H9 (cell line): Measurements from ENCODE around the gene ALX3. TPM values are rescaled to one million over a fixed set of nuclear protein-coding genes. Genes with fewer than 3 reads are reported as not detected.

Experiments
- DNase-seq: peaks from one replicate; pipeline ENCODE4 v3.0.0-alpha.2; 2017
- H2AFZ ChIP-seq: one replicate; pipeline ENCODE4 v1.6.1; 2013; ENCODE audit warnings: mild to moderate bottlenecking, low read length, control low read depth, moderate library complexity
- H2AK5ac ChIP-seq: 2 replicates; pipeline ENCODE4 v1.6.1; 2013; ENCODE audit warnings: low read length, control low read depth, mixed read lengths; ENCODE audit not compliant: insufficient read length
- H2BK120ac ChIP-seq: one replicate; pipeline ENCODE4 v1.6.1; 2013; ENCODE audit warnings: low read depth, mild to moderate bottlenecking, low read length, control low read depth, inconsistent platforms; ENCODE audit not compliant: poor library complexity, severe bottlenecking
- H2BK12ac ChIP-seq: 2 replicates; pipeline ENCODE4 v1.6.1; 2013; ENCODE audit warnings: low read length, control low read depth, mixed read lengths, low read depth; ENCODE audit not compliant: insufficient read length
- H2BK15ac ChIP-seq: 2 replicates; pipeline ENCODE4 v1.6.1; 2013; ENCODE audit warnings: low read depth, low read length, control low read depth
- H2BK20ac ChIP-seq: one replicate; pipeline ENCODE4 v1.6.1; 2013; ENCODE audit warnings: low read depth, mild to moderate bottlenecking, low read length, control low read depth, inconsistent platforms; ENCODE audit not compliant: poor library complexity, severe bottlenecking
- H2BK5ac ChIP-seq: 2 replicates; pipeline ENCODE4 v1.6.1; 2013; ENCODE audit warnings: low read length, control low read depth, mixed read lengths; ENCODE audit not compliant: insufficient read length
- H3K14ac ChIP-seq: 2 replicates; pipeline ENCODE4 v1.6.1; 2013; ENCODE audit warnings: low read length, control low read depth; ENCODE audit not compliant: insufficient read depth
- H3K18ac ChIP-seq: 2 replicates; pipeline ENCODE4 v1.6.1; 2013; ENCODE audit warnings: low read depth, mild to moderate bottlenecking, mixed read lengths, low read length, control low read depth; ENCODE audit not compliant: insufficient read length
- H3K23ac ChIP-seq: 2 replicates; pipeline ENCODE4 v1.6.1; 2013; ENCODE audit warnings: low read length, control low read depth, mixed read lengths, low read depth; ENCODE audit not compliant: insufficient read length
- H3K23me2 ChIP-seq: 2 replicates; pipeline ENCODE4 v1.6.1; 2013; ENCODE audit warnings: low read depth, mild to moderate bottlenecking, mixed read lengths, low read length, control low read depth; ENCODE audit not compliant: insufficient read length, poor library complexity, severe bottlenecking
- H3K27ac ChIP-seq: 2 replicates; pipeline ENCODE4 v1.5.1; 2013; ENCODE audit warnings: low read length, control low read depth, mixed read lengths, low read depth; ENCODE audit not compliant: insufficient read length
- H3K27me3 ChIP-seq: 2 replicates; pipeline ENCODE4 v1.6.1; 2013; ENCODE audit warnings: low read length, control low read depth, inconsistent platforms; ENCODE audit not compliant: insufficient read depth
- H3K4ac ChIP-seq: 2 replicates; pipeline ENCODE4 v1.6.1; 2013; ENCODE audit warnings: low read depth, mild to moderate bottlenecking, control low read depth, inconsistent platforms, low read length, moderate library complexity
- H3K4me1 ChIP-seq: 2 replicates; pipeline ENCODE4 v1.6.1; 2013; ENCODE audit warnings: low read length, control low read depth, inconsistent platforms; ENCODE audit not compliant: insufficient read depth
- H3K4me2 ChIP-seq: 2 replicates; pipeline ENCODE4 v1.6.1; 2013; ENCODE audit warnings: low read length, control low read depth, mixed read lengths; ENCODE audit not compliant: insufficient read length, insufficient read depth
- H3K56ac ChIP-seq: 2 replicates; pipeline ENCODE4 v1.6.1; 2013; ENCODE audit warnings: low read depth, mild to moderate bottlenecking, mixed read lengths, low read length, control low read depth; ENCODE audit not compliant: insufficient read length
- H3K79me1 ChIP-seq: 2 replicates; pipeline ENCODE4 v1.6.1; 2013; ENCODE audit warnings: low read depth, mild to moderate bottlenecking, moderate library complexity, low read length, control low read depth, inconsistent platforms; ENCODE audit not compliant: insufficient read depth, poor library complexity, severe bottlenecking
- H3K79me2 ChIP-seq: 2 replicates; pipeline ENCODE4 v1.6.1; 2013; ENCODE audit warnings: low read length, control low read depth, inconsistent platforms; ENCODE audit not compliant: insufficient read depth
- H3K9ac ChIP-seq: 2 replicates; pipeline ENCODE4 v1.6.1; 2013; ENCODE audit warnings: low read length, control low read depth, mixed read lengths; ENCODE audit not compliant: insufficient read length; ENCODE audit errors: extremely low read depth
- H3K9me3 ChIP-seq: one replicate; pipeline ENCODE4 v1.6.1; 2013; ENCODE audit warnings: low read depth, low read length, inconsistent platforms; ENCODE audit not compliant: control insufficient read depth
- H3T11ph ChIP-seq: one replicate; pipeline ENCODE4 v1.6.1; 2013; ENCODE audit warnings: mild to moderate bottlenecking, low read length, control low read depth, inconsistent platforms
- H4K20me1 ChIP-seq: one replicate; pipeline ENCODE4 v1.6.1; 2013; ENCODE audit not compliant: control insufficient read depth, insufficient read length, insufficient read depth
- H4K5ac ChIP-seq: 2 replicates; pipeline ENCODE4 v1.6.1; 2013; ENCODE audit warnings: low read depth, mild to moderate bottlenecking, mixed read lengths, low read length, control low read depth; ENCODE audit not compliant: insufficient read length
- H4K8ac ChIP-seq: replicated peaks from 2 replicates; pipeline ENCODE4 v1.6.1; 2013; ENCODE audit warnings: low read length, control low read depth, mixed read lengths, low read depth; ENCODE audit not compliant: insufficient read length
- H4K91ac ChIP-seq: 2 replicates; pipeline ENCODE4 v1.6.1; 2013; ENCODE audit warnings: low read depth, mild to moderate bottlenecking, moderate library complexity, mixed read lengths, low read length, control low read depth; ENCODE audit not compliant: insufficient read length
- H3K27ac Mint-ChIP-seq, 3 experiments: 2 replicates in 2 of 3; 3 replicates in 1 of 3; pipeline ENCODE4 v1.8.0; 2020 to 2021; ENCODE audit warnings: mixed read lengths in 3 of 3, mild to moderate bottlenecking in 1 of 3, moderate library complexity in 1 of 3
- H3K27me3 Mint-ChIP-seq: 2 replicates; pipeline ENCODE4 v1.8.0; 2021; ENCODE audit warnings: low read depth, mild to moderate bottlenecking, moderate library complexity, mixed read lengths
- H3K36me3 Mint-ChIP-seq, 3 experiments: 2 replicates in 2 of 3; 3 replicates in 1 of 3; pipeline ENCODE4 v1.8.0; 2020 to 2021; ENCODE audit warnings: low read depth in 3 of 3, mixed read lengths in 3 of 3; ENCODE audit not compliant: insufficient read depth in 1 of 3
- H3K4me1 Mint-ChIP-seq, 2 experiments: 2 replicates each; pipeline ENCODE4 v1.8.0; 2020; ENCODE audit warnings: mixed read lengths in 2 of 2
- H3K4me3 Mint-ChIP-seq, 2 experiments: 2 replicates in 1 of 2; 3 replicates in 1 of 2; pipeline ENCODE4 v1.8.0; 2020 to 2021; ENCODE audit warnings: mild to moderate bottlenecking in 2 of 2, mixed read lengths in 2 of 2, moderate library complexity in 1 of 2
- H3K9me3 Mint-ChIP-seq, 2 experiments: 2 replicates in 1 of 2; 3 replicates in 1 of 2; pipeline ENCODE4 v1.8.0; 2020; ENCODE audit warnings: mild to moderate bottlenecking in 2 of 2, mixed read lengths in 2 of 2, moderate library complexity in 1 of 2
- WGBS: extraction: QIAGEN DNeasy Blood & Tissue Kit; methylation state at CpG from one replicate; pipeline ENCODE4 v1.1.7; 2013; ENCODE audit warnings: missing lambda C conversion rate, low lambda C conversion rate, mixed read lengths; ENCODE audit not compliant: insufficient read length; ENCODE audit errors: extremely low coverage; 5-methylcytosine and 5-hydroxymethylcytosine counted together
- total RNA-seq: library from RNA; stranded (reverse); gene quantifications from 2 replicates; pipeline ENCODE4 v1.2.1, GENCODE V29; 2021
- TF ChIP-seq, protein P1 (sequence below): fragments of 200-600 bp; sonication (generic); conservative IDR thresholded peaks from 3 replicates; pipeline ENCODE4 v1.8.0; 2021; ENCODE audit warnings: antibody characterized with exemption, mild to moderate bottlenecking

ALX3 gene
- total RNA-seq, 1 experiment from 2014 or later: not detected

DNA sequence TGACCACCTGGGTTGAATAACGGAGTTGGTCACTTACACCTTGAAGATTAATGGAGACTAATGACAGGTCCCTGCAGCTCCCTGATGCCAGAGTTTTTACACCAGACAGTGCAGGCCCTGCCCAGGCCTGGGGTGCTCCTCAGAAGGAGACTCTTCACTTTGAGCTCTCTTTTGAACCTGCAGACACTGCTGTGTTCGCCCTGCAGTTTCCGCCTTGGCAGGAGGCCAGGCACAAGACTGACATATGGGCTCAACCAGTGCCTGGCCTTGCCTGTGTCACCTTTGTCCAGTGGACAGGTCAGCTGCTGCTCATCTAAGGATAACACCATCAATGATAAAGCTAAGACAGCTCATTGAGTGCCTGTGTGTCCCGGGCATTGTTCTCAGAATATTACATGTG lies 30.8 kb downstream of the ALX3 start:
- TF ChIP-seq, protein P1, sequence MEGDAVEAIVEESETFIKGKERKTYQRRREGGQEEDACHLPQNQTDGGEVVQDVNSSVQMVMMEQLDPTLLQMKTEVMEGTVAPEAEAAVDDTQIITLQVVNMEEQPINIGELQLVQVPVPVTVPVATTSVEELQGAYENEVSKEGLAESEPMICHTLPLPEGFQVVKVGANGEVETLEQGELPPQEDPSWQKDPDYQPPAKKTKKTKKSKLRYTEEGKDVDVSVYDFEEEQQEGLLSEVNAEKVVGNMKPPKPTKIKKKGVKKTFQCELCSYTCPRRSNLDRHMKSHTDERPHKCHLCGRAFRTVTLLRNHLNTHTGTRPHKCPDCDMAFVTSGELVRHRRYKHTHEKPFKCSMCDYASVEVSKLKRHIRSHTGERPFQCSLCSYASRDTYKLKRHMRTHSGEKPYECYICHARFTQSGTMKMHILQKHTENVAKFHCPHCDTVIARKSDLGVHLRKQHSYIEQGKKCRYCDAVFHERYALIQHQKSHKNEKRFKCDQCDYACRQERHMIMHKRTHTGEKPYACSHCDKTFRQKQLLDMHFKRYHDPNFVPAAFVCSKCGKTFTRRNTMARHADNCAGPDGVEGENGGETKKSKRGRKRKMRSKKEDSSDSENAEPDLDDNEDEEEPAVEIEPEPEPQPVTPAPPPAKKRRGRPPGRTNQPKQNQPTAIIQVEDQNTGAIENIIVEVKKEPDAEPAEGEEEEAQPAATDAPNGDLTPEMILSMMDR: no peak
- H4K8ac ChIP-seq: no peak overlapping the region
- peaks cover 6% of the 10 kb centered on the region; the same call in 1 of the 2 replicates for H3K79me2 ChIP-seq
- H3K27ac Mint-ChIP-seq: no peak overlapping the region
- H3K9me3 Mint-ChIP-seq: no peaks in the 10 kb centered on the region
- H4K91ac ChIP-seq: no peak overlapping the region
- H3K4me2 ChIP-seq: no peak overlapping the region
- no peak for DNase-seq
- H2BK5ac ChIP-seq: no peak overlapping the region
- H3K4me1 Mint-ChIP-seq: peaks cover 7 to 12% of the 10 kb centered on the region in 2 experiments
- no peaks in the 10 kb centered on the region for H3K79me1 ChIP-seq
- WGBS: no CpG with 5 or more reads among the region's 4 CpGs
- peaks cover 3% of the 10 kb centered on the region; the same call in 1 of the 2 replicates for H3K4me1 ChIP-seq
- H4K5ac ChIP-seq: no peak overlapping the region
- H2BK15ac ChIP-seq: no peak overlapping the region
- no peak overlapping the region for H2AK5ac ChIP-seq
- H3K4ac ChIP-seq: no peak overlapping the region
- no peaks in the 10 kb centered on the region for H3K27me3 ChIP-seq
- no peak overlapping the region for H3T11ph ChIP-seq
- no peak overlapping the region for H2BK12ac ChIP-seq
- no peak overlapping the region for H3K18ac ChIP-seq
- H3K27me3 Mint-ChIP-seq: no peaks in the 10 kb centered on the region
- H4K20me1 ChIP-seq: peaks cover 2% of the 10 kb centered on the region
- no peak overlapping the region for H2AFZ ChIP-seq
- H2BK20ac ChIP-seq: no peak overlapping the region
- H3K27ac ChIP-seq: no peak overlapping the region
- no peak overlapping the region for H3K56ac ChIP-seq
- H3K23ac ChIP-seq: no peak overlapping the region
- H3K23me2 ChIP-seq: peaks cover 7% of the 10 kb centered on the region
- no peak overlapping the region for H3K9ac ChIP-seq
- no peaks in the 10 kb centered on the region for H3K9me3 ChIP-seq
- H3K4me3 Mint-ChIP-seq: no peak overlapping the region
- H2BK120ac ChIP-seq: no peak overlapping the region
- peaks cover 54 to 70% (median 65%) of the 10 kb centered on the region in 3 experiments for H3K36me3 Mint-ChIP-seq
- no peak overlapping the region for H3K14ac ChIP-seq
